GM13977 (cell line): ENCODE results near the gene SLC2A14.
"Not testable (repeated sequence)": the region's sequence is repeated elsewhere in the genome, so short reads cannot be mapped to it uniquely, and the experiment has no call there.

Experiments used
- DNase-seq: peaks from one replicate; pipeline ENCODE4 v3.0.0; 2012; ENCODE audit warnings: low spot score
- CTCF ChIP-seq: IDR thresholded peaks from 2 replicates; pipeline ENCODE4 v1.5.1; 2012; ENCODE audit warnings: mild to moderate bottlenecking, control low read depth; ENCODE audit not compliant: insufficient read depth; ENCODE audit errors: extremely low read depth, missing control alignments
- in situ Hi-C: fragments of 300-500 bp; cut with MboI; formaldehyde crosslinking; loops from one replicate; pipeline ENCODE4 v1.12.0; 2022; ENCODE audit warnings: low sequenced_read_pairs, low pct_unique_long_range_greater_than_20kb, mixed read lengths, inconsistent platforms; ENCODE audit not compliant: unreplicated experiment

The SLC2A14 gene

GRCh38 chr12:7797698-7798398 is 74.9 kb downstream of the SLC2A14 start:
- no peak for TF ChIP-seq CTCF
- no peak for DNase-seq
- in situ Hi-C loops, result no loop called here

- in situ Hi-C loops, DNase-seq: not testable (repeated sequence)
Measured at GRCh38 chr12:7797269-7797668, 75.4 kb downstream of the SLC2A14 start.

- DNase-seq, result no peak
- in situ Hi-C loops, result no loop called here
- TF ChIP-seq CTCF, result no peak
Measured at GRCh38 chr12:7793211-7793610, 79.5 kb downstream of the SLC2A14 start.

- DNase-seq, in situ Hi-C loops: not testable (repeated sequence)
Measured at GRCh38 chr12:7788884-7789528, 83.7 kb downstream of the SLC2A14 start, which contains the start of gene NANOG. TSS of gene NANOG (plus strand) at chr12:7789402. CDS start at chr12:7789615, 213 bp downstream.

- in situ Hi-C loops, result no loop called here
- TF ChIP-seq CTCF, result no peak
- DNase-seq, result no peak
Measured at GRCh38 chr12:7788294-7788660, 84.4 kb downstream of the SLC2A14 start.

GRCh38 chr12:7787574-7788293 is 85.0 kb downstream of the SLC2A14 start:
- no peak for TF ChIP-seq CTCF
- DNase-seq, result no peak
- in situ Hi-C loops, result no loop called here

GRCh38 chr12:7784701-7785100 is 88.0 kb downstream of the SLC2A14 start:
- in situ Hi-C loops, result no loop called here
- DNase-seq, result no peak
- no peak for TF ChIP-seq CTCF

- in situ Hi-C loops, result not testable (repeated sequence)
Measured at GRCh38 chr12:7783433-7783832, 89.3 kb downstream of the SLC2A14 start.

More at GRCh38 chr12:7783433-7783832, 89.3 kb downstream of the SLC2A14 start:
- not testable (repeated sequence) for DNase-seq
